Liver (tissue), 9 donors: ENCODE data around the gene UBA52. TPM values are rescaled to one million over a fixed set of nuclear protein-coding genes. Genes with fewer than 3 reads are reported as not detected.

ENCODE experiments used
- DNase-seq: peaks from one replicate; pipeline ENCODE4 v3.0.0-alpha.2; 2017; ENCODE audit warnings: low spot score
- H3K27ac ChIP-seq, 2 donors: one replicate each; pipeline ENCODE4 v1.7.0; 2013; ENCODE audit warnings: inconsistent platforms in 2 of 2, low read length in 2 of 2, control low read depth in 1 of 2, low read depth in 1 of 2, mild to moderate bottlenecking in 1 of 2
- H3K27me3 ChIP-seq, 4 donors: one replicate each; pipeline versions ENCODE4 v1.6.1 to v1.7.0; 2013; ENCODE audit warnings: low read length in 3 of 4, inconsistent platforms in 1 of 4, mild to moderate bottlenecking in 1 of 4, moderate library complexity in 1 of 4; ENCODE audit not compliant: control insufficient read depth in 4 of 4, insufficient read depth in 4 of 4
- H3K36me3 ChIP-seq, 4 donors: one replicate each; pipeline versions ENCODE4 v1.6.1 to v1.7.0; 2013; ENCODE audit warnings: low read length in 3 of 4, mild to moderate bottlenecking in 3 of 4, low read depth in 1 of 4, moderate library complexity in 1 of 4; ENCODE audit not compliant: control insufficient read depth in 4 of 4, insufficient read depth in 3 of 4
- H3K4me1 ChIP-seq, 4 donors: one replicate each; pipeline versions ENCODE4 v1.6.1 to v1.7.0; 2013; ENCODE audit warnings: low read length in 3 of 4, mild to moderate bottlenecking in 3 of 4, moderate library complexity in 1 of 4; ENCODE audit not compliant: control insufficient read depth in 4 of 4, insufficient read depth in 4 of 4
- H3K4me3 ChIP-seq, 3 donors: one replicate each; pipeline versions ENCODE4 v1.6.1 to v1.7.0; 2013; ENCODE audit warnings: low read length in 3 of 3, control low read depth in 1 of 3, low read depth in 1 of 3, mild to moderate bottlenecking in 1 of 3
- H3K9ac ChIP-seq, 2 donors: one replicate each; pipeline ENCODE4 v1.7.0; 2013; ENCODE audit warnings: low read length in 2 of 2, mild to moderate bottlenecking in 2 of 2, moderate library complexity in 2 of 2, control low read depth in 1 of 2, low read depth in 1 of 2
- H3K9me3 ChIP-seq, 4 donors: one replicate each; pipeline versions ENCODE4 v1.6.1 to v1.7.0; 2013; ENCODE audit warnings: low read length in 3 of 4; ENCODE audit not compliant: control insufficient read depth in 4 of 4
- CTCF ChIP-seq: fragments of 150-350 bp; IDR thresholded peaks from 2 replicates; pipeline ENCODE4 v1.5.1; 2017; ENCODE audit warnings: improper control_type of control experiment, low read depth, low read length; ENCODE audit not compliant: missing input control
- EGR1 ChIP-seq, 2 donors: IDR thresholded peaks; 2 replicates each; pipeline ENCODE4 v1.6.1; 2016 to 2018; ENCODE audit warnings: antibody characterized with exemption in 2 of 2, low read depth in 2 of 2
- FOXA1 ChIP-seq: IDR thresholded peaks from 2 replicates; pipeline ENCODE4 v1.6.1; 2016; ENCODE audit warnings: antibody characterized with exemption
- FOXA2 ChIP-seq: IDR thresholded peaks from 2 replicates; pipeline ENCODE4 v1.6.1; 2016; ENCODE audit warnings: antibody characterized with exemption
- HNF4A ChIP-seq, 2 donors: conservative IDR thresholded peaks; 2 replicates each; pipeline ENCODE4 v1.6.1; 2016; ENCODE audit warnings: antibody characterized with exemption in 2 of 2, mild to moderate bottlenecking in 2 of 2
- HNF4G ChIP-seq: IDR thresholded peaks from 2 replicates; pipeline ENCODE4 v1.6.1; 2016; ENCODE audit warnings: antibody characterized with exemption
- JUND ChIP-seq, 2 donors: IDR thresholded peaks; 2 replicates each; pipeline ENCODE4 v1.6.1; 2016; ENCODE audit warnings: antibody characterized with exemption in 2 of 2
- NR2F2 ChIP-seq: IDR thresholded peaks from 2 replicates; pipeline ENCODE4 v1.6.1; 2016; ENCODE audit warnings: antibody characterized with exemption
- RAD21 ChIP-seq, 2 donors: IDR thresholded peaks; 2 replicates each; pipeline ENCODE4 v1.6.1; 2016; ENCODE audit warnings: antibody characterized with exemption in 2 of 2, mild to moderate bottlenecking in 2 of 2
- RXRA ChIP-seq, 2 donors: IDR thresholded peaks; 2 replicates each; pipeline ENCODE4 v1.6.1; 2017 to 2018; ENCODE audit warnings: antibody characterized with exemption in 2 of 2, mild to moderate bottlenecking in 1 of 2
- SP1 ChIP-seq: IDR thresholded peaks from 2 replicates; pipeline ENCODE4 v1.6.1; 2018; ENCODE audit warnings: antibody characterized with exemption, mild to moderate bottlenecking
- TAF1 ChIP-seq: conservative IDR thresholded peaks from 2 replicates; pipeline ENCODE4 v1.6.1; 2016; ENCODE audit warnings: antibody characterized with exemption, mild to moderate bottlenecking
- YY1 ChIP-seq: IDR thresholded peaks from 2 replicates; pipeline ENCODE4 v1.6.1; 2016; ENCODE audit warnings: antibody characterized with exemption, mild to moderate bottlenecking
- WGBS: extraction: QIAGEN DNeasy Blood & Tissue Kit; methylation state at CpG from one replicate; pipeline ENCODE4 v1.1.7; 2013; 5-methylcytosine and 5-hydroxymethylcytosine counted together
- polyA plus RNA-seq, 2 donors: library from polyadenylated mRNA; stranded (reverse) in 1 of 2; unstranded in 1 of 2; fragments of 200-250 nt in 1 of 2; fragments of >200 nt in 1 of 2; fragmentation: Nextera tagmentation in 1 of 2; extraction: Ambion mirVana in 1 of 2; gene quantifications; one replicate each; pipeline versions ENCODE4 v1.2.1 to v1.2.3, GENCODE V29; 2013 to 2015
- total RNA-seq, 2 donors: library from RNA; depleted of rRNA; stranded (reverse); fragments of >200 nt; gene quantifications; one replicate each; pipeline ENCODE4 v1.2.3, GENCODE V29; 2014
- TF ChIP-seq, protein P1 (sequence below): IDR thresholded peaks from 2 replicates; pipeline ENCODE4 v1.6.1; 2016; ENCODE audit warnings: antibody characterized with exemption
- TF ChIP-seq, protein P2 (sequence below): IDR thresholded peaks from 2 replicates; pipeline ENCODE4 v1.6.1; 2016; ENCODE audit warnings: antibody characterized with exemption, mild to moderate bottlenecking
- TF ChIP-seq, protein P3 (sequence below): IDR thresholded peaks from 2 replicates; pipeline ENCODE4 v1.6.1; 2016; ENCODE audit warnings: antibody characterized with exemption
- donor health status: healthy.
- donor health status: healthy.
- donor health status: healthy.
- donor health status: healthy.
- donor health status: healthy.

The UBA52 gene
- total and polyA plus RNA-seq, 4 donors = 324 to 647 (median 484) TPM

- 84% methylated on average over 21 of the region's 21 CpGs for WGBS
- H3K36me3 ChIP-seq = peaks cover 0 to 19% (median 8%) of the 10 kb centered on the region in 4 donors
Measured at GRCh38 chr19:18541258-18541991, 30.2 kb upstream of the UBA52 start.

More at GRCh38 chr19:18541258-18541991, 30.2 kb upstream of the UBA52 start:
- no peak for DNase-seq
- Histone ChIP-seq H3K9me3 (no peaks in the 10 kb centered on the region), H3K4me3 (no peak overlapping the region), H3K4me1 (peaks cover 8 to 22% (median 15%) of the 10 kb centered on the region in 4 donors), H3K27ac (no peak overlapping the region), H3K27me3 (no peaks in the 10 kb centered on the region), H3K9ac (no peak overlapping the region)
- no peak for TF ChIP-seq SP1
- no peak for TF ChIP-seq FOXA1
- no peak for TF ChIP-seq RAD21 (IDR thresholded peaks at IDR 0.05)
- TF ChIP-seq EGR1 (IDR thresholded peaks at IDR 0.05; ENCODE audit: low read depth in 2 of 2) = no peak
- TF ChIP-seq YY1 = no peak
- no peak for TF ChIP-seq FOXA2
- TF ChIP-seq HNF4A (conservative IDR thresholded peaks at IDR 0.05) = peak; percentile 14 to 24
- TF ChIP-seq CTCF = no peak
- peak in 1 of 2 donors; percentile 22 for TF ChIP-seq RXRA (IDR thresholded peaks at IDR 0.05)
- TF ChIP-seq, protein P1, sequence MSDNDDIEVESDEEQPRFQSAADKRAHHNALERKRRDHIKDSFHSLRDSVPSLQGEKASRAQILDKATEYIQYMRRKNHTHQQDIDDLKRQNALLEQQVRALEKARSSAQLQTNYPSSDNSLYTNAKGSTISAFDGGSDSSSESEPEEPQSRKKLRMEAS = no peak
- no peak for TF ChIP-seq TAF1
- no peak for TF ChIP-seq NR2F2
- TF ChIP-seq HNF4G = no peak
- TF ChIP-seq JUND (IDR thresholded peaks at IDR 0.05) = no peak
- TF ChIP-seq, protein P2, sequence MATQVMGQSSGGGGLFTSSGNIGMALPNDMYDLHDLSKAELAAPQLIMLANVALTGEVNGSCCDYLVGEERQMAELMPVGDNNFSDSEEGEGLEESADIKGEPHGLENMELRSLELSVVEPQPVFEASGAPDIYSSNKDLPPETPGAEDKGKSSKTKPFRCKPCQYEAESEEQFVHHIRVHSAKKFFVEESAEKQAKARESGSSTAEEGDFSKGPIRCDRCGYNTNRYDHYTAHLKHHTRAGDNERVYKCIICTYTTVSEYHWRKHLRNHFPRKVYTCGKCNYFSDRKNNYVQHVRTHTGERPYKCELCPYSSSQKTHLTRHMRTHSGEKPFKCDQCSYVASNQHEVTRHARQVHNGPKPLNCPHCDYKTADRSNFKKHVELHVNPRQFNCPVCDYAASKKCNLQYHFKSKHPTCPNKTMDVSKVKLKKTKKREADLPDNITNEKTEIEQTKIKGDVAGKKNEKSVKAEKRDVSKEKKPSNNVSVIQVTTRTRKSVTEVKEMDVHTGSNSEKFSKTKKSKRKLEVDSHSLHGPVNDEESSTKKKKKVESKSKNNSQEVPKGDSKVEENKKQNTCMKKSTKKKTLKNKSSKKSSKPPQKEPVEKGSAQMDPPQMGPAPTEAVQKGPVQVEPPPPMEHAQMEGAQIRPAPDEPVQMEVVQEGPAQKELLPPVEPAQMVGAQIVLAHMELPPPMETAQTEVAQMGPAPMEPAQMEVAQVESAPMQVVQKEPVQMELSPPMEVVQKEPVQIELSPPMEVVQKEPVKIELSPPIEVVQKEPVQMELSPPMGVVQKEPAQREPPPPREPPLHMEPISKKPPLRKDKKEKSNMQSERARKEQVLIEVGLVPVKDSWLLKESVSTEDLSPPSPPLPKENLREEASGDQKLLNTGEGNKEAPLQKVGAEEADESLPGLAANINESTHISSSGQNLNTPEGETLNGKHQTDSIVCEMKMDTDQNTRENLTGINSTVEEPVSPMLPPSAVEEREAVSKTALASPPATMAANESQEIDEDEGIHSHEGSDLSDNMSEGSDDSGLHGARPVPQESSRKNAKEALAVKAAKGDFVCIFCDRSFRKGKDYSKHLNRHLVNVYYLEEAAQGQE = no peak
- TF ChIP-seq, protein P3, sequence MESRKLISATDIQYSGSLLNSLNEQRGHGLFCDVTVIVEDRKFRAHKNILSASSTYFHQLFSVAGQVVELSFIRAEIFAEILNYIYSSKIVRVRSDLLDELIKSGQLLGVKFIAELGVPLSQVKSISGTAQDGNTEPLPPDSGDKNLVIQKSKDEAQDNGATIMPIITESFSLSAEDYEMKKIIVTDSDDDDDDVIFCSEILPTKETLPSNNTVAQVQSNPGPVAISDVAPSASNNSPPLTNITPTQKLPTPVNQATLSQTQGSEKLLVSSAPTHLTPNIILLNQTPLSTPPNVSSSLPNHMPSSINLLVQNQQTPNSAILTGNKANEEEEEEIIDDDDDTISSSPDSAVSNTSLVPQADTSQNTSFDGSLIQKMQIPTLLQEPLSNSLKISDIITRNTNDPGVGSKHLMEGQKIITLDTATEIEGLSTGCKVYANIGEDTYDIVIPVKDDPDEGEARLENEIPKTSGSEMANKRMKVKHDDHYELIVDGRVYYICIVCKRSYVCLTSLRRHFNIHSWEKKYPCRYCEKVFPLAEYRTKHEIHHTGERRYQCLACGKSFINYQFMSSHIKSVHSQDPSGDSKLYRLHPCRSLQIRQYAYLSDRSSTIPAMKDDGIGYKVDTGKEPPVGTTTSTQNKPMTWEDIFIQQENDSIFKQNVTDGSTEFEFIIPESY = no peak
